Right atrium auricular region (tissue), 2 donors: ENCODE measurements around the gene DYRK1A. TPM values are rescaled to one million over a fixed set of nuclear protein-coding genes. Genes with fewer than 3 reads are reported as not detected.

Source experiments
- DNase-seq: peaks from one replicate; pipeline ENCODE4 v3.0.0-alpha.2; 2019; ENCODE audit warnings: low spot score
- H3K27ac ChIP-seq, 2 donors: fragments of 200-600 bp; sonication (generic); 1 replicate in 1 of 2; 2 replicates in 1 of 2; pipeline ENCODE4 v1.5.1; 2016 to 2019
- H3K27me3 ChIP-seq, 2 donors: fragments of 200-600 bp; sonication (generic); one replicate each; pipeline versions ENCODE4 v1.5.1 to v1.6.0; 2017 to 2019
- H3K36me3 ChIP-seq: fragments of 200-600 bp; sonication (generic); one replicate; pipeline ENCODE4 v1.5.1; 2016
- H3K4me1 ChIP-seq, 2 donors: fragments of 200-600 bp; sonication (generic); one replicate each; pipeline versions ENCODE4 v1.5.1 to v1.6.0; 2017 to 2019
- H3K4me3 ChIP-seq, 2 donors: fragments of 200-600 bp; sonication (generic); 1 replicate in 1 of 2; 2 replicates in 1 of 2; pipeline ENCODE4 v1.5.1; 2017 to 2019; ENCODE audit warnings: mild to moderate bottlenecking in 1 of 2, moderate library complexity in 1 of 2
- H3K9me3 ChIP-seq, 2 donors: fragments of 200-600 bp; sonication (generic); one replicate each; pipeline ENCODE4 v1.5.1; 2019
- total RNA-seq, 2 donors: library from RNA; depleted of rRNA; stranded (reverse); fragments of >200 nt; gene quantifications; one replicate each; pipeline ENCODE4 v1.1.0, GENCODE V29; 2016
- TF ChIP-seq, protein P1 (sequence below), 2 donors: fragments of 200-600 bp; sonication (generic); IDR thresholded peaks; one replicate each; pipeline ENCODE4 v1.5.1; 2019; ENCODE audit warnings: antibody characterized with exemption in 2 of 2

The DYRK1A gene
- total RNA-seq, 2 donors from 2014 or later = 69.3 to 94.7 TPM

DNA sequence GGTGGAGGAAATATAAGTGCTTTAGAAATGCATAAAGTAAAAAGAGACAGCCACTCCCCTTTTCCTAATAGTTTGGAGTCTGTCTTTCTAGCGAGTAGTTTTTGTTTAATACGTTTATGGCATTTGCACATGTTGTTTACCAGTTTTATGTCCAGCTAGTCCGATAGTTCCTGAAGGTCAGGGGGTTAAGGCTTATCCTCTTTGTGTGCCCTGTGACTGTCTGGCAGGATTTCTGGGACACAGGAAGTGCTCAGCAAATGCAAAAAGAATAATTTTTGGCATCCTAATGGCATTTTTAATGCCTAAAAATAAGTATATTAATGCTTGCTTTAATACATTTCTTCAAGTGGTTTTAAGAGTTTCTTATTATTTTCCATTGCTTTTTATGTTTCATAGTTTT, 58.4 kb downstream of the DYRK1A start:
- Histone ChIP-seq H3K27me3 (no peaks in the 10 kb centered on the region), H3K36me3 (no peaks in the 10 kb centered on the region), H3K4me1 (peaks cover 0 to 48% of the 10 kb centered on the region in 2 donors), H3K9me3 (no peaks in the 10 kb centered on the region), H3K4me3 (no peak overlapping the region), H3K27ac (peak overlapping the region; percentile 1 to 43)
- no peak for DNase-seq
- TF ChIP-seq, protein P1, sequence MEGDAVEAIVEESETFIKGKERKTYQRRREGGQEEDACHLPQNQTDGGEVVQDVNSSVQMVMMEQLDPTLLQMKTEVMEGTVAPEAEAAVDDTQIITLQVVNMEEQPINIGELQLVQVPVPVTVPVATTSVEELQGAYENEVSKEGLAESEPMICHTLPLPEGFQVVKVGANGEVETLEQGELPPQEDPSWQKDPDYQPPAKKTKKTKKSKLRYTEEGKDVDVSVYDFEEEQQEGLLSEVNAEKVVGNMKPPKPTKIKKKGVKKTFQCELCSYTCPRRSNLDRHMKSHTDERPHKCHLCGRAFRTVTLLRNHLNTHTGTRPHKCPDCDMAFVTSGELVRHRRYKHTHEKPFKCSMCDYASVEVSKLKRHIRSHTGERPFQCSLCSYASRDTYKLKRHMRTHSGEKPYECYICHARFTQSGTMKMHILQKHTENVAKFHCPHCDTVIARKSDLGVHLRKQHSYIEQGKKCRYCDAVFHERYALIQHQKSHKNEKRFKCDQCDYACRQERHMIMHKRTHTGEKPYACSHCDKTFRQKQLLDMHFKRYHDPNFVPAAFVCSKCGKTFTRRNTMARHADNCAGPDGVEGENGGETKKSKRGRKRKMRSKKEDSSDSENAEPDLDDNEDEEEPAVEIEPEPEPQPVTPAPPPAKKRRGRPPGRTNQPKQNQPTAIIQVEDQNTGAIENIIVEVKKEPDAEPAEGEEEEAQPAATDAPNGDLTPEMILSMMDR (IDR thresholded peaks at IDR 0.05) = no peak

DNA sequence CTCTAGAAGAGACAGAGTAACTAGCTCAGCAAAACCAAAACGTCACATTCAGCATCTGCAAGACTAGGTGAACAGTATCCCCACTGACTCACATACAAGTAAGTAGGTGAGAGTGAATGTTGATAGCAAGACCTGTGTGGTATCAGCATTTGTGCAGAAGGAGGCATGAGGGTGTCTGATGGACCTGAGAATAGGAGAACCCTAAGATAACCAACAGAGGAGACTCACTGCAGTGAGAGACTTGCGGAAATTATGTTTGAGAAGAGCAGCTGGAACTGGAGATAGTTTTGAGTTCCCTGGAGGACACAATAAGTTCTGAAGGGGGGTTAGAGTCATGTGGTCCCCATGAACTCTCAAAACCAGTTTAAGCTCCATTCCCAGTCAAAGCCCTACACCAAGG, 59.1 kb downstream of the DYRK1A start:
- TF ChIP-seq, protein P1 (IDR thresholded peaks at IDR 0.05) = no peak
- Histone ChIP-seq H3K4me3 (no peak overlapping the region), H3K36me3 (no peaks in the 10 kb centered on the region)

DNA sequence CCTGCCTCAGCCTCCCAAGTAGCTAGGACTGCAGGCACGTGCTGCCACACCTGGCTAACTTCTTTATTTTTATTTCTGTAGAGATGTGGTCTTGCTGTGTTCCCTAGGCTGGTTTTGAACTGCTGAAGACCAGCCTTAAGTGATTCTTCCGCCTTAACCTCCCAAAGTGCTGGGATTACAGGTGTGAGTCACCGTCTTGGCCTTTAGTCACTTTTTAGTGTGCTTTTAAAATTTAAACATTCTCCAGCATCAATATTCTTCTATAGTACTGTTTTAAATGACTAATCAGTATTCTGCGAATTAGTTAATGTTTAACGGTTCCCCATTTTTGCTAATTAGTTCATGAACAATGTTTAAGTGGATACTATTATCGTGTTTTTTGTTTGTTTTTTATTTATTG, 60.6 kb downstream of the DYRK1A start:
- TF ChIP-seq, protein P1 (IDR thresholded peaks at IDR 0.05) = no peak
- no peak overlapping the region for H3K27ac ChIP-seq
- peaks cover 0 to 58% of the 10 kb centered on the region in 2 donors for H3K4me1 ChIP-seq
- no peaks in the 10 kb centered on the region for H3K27me3 ChIP-seq
- no peaks in the 10 kb centered on the region for H3K36me3 ChIP-seq
- no peak for DNase-seq
- no peak overlapping the region for H3K4me3 ChIP-seq
- no peaks in the 10 kb centered on the region for H3K9me3 ChIP-seq

More for the DNA sequence above, 59.1 kb downstream of the DYRK1A start:
- DNase-seq = no peak
- Histone ChIP-seq H3K27ac (no peak overlapping the region), H3K4me1 (peaks cover 0 to 48% of the 10 kb centered on the region in 2 donors), H3K9me3 (no peaks in the 10 kb centered on the region), H3K27me3 (no peaks in the 10 kb centered on the region)

DNA sequence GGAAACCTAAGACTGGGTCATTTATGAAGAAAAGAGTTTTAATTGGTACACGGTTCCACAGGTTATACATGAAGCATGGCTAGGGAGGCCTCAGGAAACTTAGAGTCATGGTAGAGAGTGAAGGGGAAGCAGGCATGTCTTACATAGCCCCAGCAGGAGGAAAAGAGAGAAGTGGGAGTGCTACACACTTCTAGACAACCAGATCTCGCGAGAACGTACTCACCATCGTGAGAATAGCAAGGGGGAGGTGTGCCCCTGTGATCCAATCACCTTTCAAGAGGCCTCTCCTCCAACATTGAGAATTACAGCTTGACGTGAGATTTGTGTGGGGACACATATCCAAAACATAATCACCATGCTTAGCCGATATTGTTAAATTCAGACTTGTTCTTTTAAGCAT, 62.8 kb downstream of the DYRK1A start:
- TF ChIP-seq, protein P1 (IDR thresholded peaks at IDR 0.05) = no peak
- no peak overlapping the region for H3K27ac ChIP-seq
- peaks cover 0 to 47% of the 10 kb centered on the region in 2 donors for H3K4me1 ChIP-seq
- no peak for DNase-seq
- H3K36me3 ChIP-seq = no peaks in the 10 kb centered on the region
- H3K4me3 ChIP-seq = no peak overlapping the region
- H3K27me3 ChIP-seq = no peaks in the 10 kb centered on the region
- H3K9me3 ChIP-seq = no peaks in the 10 kb centered on the region

DNA sequence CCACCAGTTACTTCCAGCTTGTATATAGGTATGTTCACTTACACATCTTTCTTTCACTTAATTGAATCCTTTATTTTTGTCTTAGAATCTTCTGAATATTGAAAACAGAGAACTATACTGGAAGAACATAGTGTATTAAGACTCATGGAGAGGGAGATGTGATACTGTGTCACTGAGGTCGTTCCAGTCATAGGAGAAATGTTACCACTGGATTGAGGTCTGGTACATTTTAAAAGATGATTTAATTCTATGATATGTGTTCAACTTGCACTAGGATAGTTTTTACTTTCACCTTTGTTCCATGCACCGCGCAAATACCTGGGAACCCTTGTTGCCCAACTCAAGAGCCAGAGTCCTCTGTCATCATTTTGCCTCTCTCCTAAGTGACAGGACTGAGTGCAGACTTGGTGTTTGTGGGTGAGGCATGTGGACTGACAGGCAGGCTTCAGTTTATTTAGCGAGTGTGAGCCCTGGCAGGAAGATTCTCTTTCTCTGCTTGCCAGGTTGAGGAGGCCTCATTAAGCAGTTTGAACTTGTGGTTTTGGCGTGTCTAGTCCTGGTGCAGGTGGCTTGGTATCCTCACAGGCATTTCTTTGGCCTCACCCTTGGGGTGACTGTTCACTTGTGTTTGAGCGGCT, 63.7 kb downstream of the DYRK1A start:
- H3K27me3 ChIP-seq = no peaks in the 10 kb centered on the region
- peaks cover 0 to 47% of the 10 kb centered on the region in 2 donors for H3K4me1 ChIP-seq
- TF ChIP-seq, protein P1 (IDR thresholded peaks at IDR 0.05) = no peak
- no peak for DNase-seq
- no peak overlapping the region for H3K4me3 ChIP-seq
- H3K9me3 ChIP-seq = no peaks in the 10 kb centered on the region
- no peaks in the 10 kb centered on the region for H3K36me3 ChIP-seq
- H3K27ac ChIP-seq = peak overlapping the region in 1 of 2 donors; percentile 44

DNA sequence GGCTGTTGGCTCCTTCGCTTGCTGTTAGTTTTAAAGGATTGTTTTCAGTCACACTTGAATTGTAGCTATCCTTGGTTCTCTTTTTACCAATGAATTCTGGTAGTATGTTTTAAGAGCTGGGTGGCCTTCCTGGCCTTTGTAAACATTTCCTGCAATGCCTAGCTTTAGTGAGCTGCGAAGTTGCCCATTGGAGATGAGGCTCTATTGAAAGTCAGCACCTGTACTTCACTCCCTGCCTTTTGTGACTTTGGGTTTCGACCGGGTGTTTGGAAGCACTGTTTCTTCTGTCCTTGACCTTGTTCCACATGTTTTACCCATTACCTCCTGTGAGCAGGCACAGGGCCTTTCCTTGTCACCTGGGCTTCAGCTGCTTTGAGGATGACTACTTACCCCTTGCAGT, 64.7 kb downstream of the DYRK1A start:
- Histone ChIP-seq H3K27ac (peak overlapping the region in 1 of 2 donors; percentile 44), H3K36me3 (no peaks in the 10 kb centered on the region), H3K9me3 (no peaks in the 10 kb centered on the region), H3K4me1 (peaks cover 0 to 47% of the 10 kb centered on the region in 2 donors), H3K4me3 (no peak overlapping the region), H3K27me3 (no peaks in the 10 kb centered on the region)
- no peak for DNase-seq
- TF ChIP-seq, protein P1 (IDR thresholded peaks at IDR 0.05) = no peak
